22Rv1 (cell line): ENCODE measurements around the gene GRK3.
"Not testable (repeated sequence)": the region's sequence is repeated elsewhere in the genome, so short reads cannot be mapped to it uniquely, and the experiment has no call there.

Experiments used
- CTCF ChIP-seq: fragments of 450-650 bp; IDR thresholded peaks from 2 replicates; pipeline ENCODE4 v1.5.1; 2017; ENCODE audit warnings: mild to moderate bottlenecking
- ZFX ChIP-seq: fragments of 450-650 bp; IDR thresholded peaks from 2 replicates; pipeline ENCODE4 v1.6.1; 2017; ENCODE audit warnings: antibody characterized with exemption, borderline replicate concordance

DNA sequence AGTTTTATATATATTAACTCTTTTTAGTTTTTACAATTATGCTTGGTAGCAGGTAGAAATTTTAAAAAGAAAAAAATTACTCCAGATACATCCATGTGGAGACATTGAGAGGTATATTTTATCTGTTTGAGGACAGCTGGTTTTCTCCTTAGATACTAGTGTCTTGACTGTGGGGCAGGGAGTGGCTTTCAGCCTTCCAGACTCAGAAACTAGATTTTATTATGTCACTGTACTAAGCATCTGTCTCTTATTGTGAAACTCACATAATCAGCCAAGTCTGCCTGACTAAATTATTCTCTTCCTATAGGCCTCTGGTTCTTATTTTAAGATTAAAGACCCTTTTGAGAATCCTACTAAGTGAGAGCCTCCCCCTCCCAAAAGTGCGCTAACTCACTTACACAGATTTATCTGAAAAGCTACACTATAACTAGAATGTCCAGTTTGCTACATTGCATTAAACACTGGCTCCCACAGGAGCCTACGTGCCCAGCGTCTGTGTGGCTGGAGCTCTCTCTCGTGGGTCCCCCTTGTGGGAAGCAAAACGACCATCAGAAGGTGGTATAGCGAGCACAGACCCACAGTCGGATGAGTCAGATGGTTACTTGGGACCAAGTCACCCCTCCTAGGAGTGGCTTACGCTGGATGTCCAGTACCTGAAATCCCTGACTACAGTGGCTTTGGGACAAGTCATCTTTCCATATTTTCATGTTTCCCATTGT lies 11.4 kb downstream of the GRK3 start:
- not testable (repeated sequence) for TF ChIP-seq CTCF, ZFX
